HCT116 (cell line): ENCODE measurements around the gene MANSC1. TPM values are rescaled to one million over a fixed set of nuclear protein-coding genes. Genes with fewer than 3 reads are reported as not detected.
"Not testable (repeated sequence)": the region's sequence is repeated elsewhere in the genome, so short reads cannot be mapped to it uniquely, and the experiment has no call there.

ENCODE experiments used
- ATAC-seq: fragments of 200-7000 bp; cut with Tn5 transposase; 2 replicates; pipeline ENCODE4 v1.9.1; 2020; ENCODE audit warnings: mild to moderate bottlenecking, moderate library complexity
- BruUV-seq: library from RNA; stranded (reverse); fragments of 400-500 nt; replicated peaks from 2 replicates; lab custom pipeline; 2021; lab: Mats Ljungman, UMichigan
- CTCF ChIA-PET: fragments of 300-600 bp; sonication (Branson Sonifier 250); formaldehyde crosslinking; loops from one replicate; lab custom pipeline; 2021; ENCODE audit warnings: antibody characterized with exemption; lab: Charles Lee
- POLR2A ChIA-PET: fragments of 300-600, 350-600 bp; sonication (Branson Sonifier 250); formaldehyde crosslinking; loops from one replicate; lab custom pipeline; 2021; ENCODE audit warnings: antibody characterized with exemption; lab: Charles Lee
- RAD21 ChIA-PET, 2 experiments: fragments of 300-600 bp; sonication (Branson Sonifier 250); formaldehyde crosslinking; loops; one replicate each; lab custom pipeline; 2023; ENCODE audit warnings: low total read pairs in 2 of 2; ENCODE audit not compliant: uncharacterized antibody in 2 of 2, unreplicated experiment in 2 of 2, low non-redundant PET in 1 of 2; lab: Charles Lee
- DNase-seq: peaks from one replicate; pipeline ENCODE4 v3.0.0-alpha.2; 2010; ENCODE audit warnings: low read depth, low spot score
- H2AFZ ChIP-seq: fragments of 200-600 bp; shearing (Covaris generic), sonication (generic); 2 replicates; pipeline ENCODE4 v1.6.1; 2017; ENCODE audit warnings: low read depth, mixed run types, mixed read lengths, antibody characterized with exemption, low read length; ENCODE audit not compliant: poor library complexity, severe bottlenecking
- H3K27ac ChIP-seq: 2 replicates; pipeline ENCODE4 v1.5.1; 2012; ENCODE audit warnings: low read depth, low read length
- H3K27me3 ChIP-seq: fragments of 200-600 bp; sonication (generic); 2 replicates; pipeline ENCODE4 v1.6.1; 2016; ENCODE audit warnings: mixed run types, low read length, mixed read lengths; ENCODE audit not compliant: insufficient read depth
- H3K36me3 ChIP-seq, 2 experiments: fragments of 200-500 bp in 1 of 2; fragments of 200-600 bp in 1 of 2; sonication (Bioruptor generic) in 1 of 2; sonication (generic) in 1 of 2; 2 replicates each; pipeline versions ENCODE4 v1.5.1 to v1.6.1; 2014 to 2016; ENCODE audit warnings: low read length in 2 of 2, inconsistent platforms in 1 of 2, mixed read lengths in 1 of 2, mixed run types in 1 of 2; ENCODE audit not compliant: insufficient read depth in 2 of 2, control insufficient read depth in 1 of 2
- H3K4me1 ChIP-seq, 2 experiments: fragments of 200-600 bp in 1 of 2; sonication (generic) in 1 of 2; 2 replicates each; pipeline versions ENCODE4 v1.5.1 to v1.6.1; 2012 to 2017; ENCODE audit warnings: low read length in 2 of 2, inconsistent platforms in 1 of 2, mild to moderate bottlenecking in 1 of 2, mixed read lengths in 1 of 2, mixed run types in 1 of 2, moderate library complexity in 1 of 2; ENCODE audit not compliant: insufficient read depth in 2 of 2, control insufficient read depth in 1 of 2
- H3K4me2 ChIP-seq: fragments of 200-600 bp; sonication (generic); 2 replicates; pipeline ENCODE4 v1.6.1; 2017; ENCODE audit warnings: mixed run types, low read length, mixed read lengths
- H3K4me3 ChIP-seq, 2 experiments: fragments of 200-600 bp in 1 of 2; sonication (generic) in 1 of 2; replicated peaks in 1 of 2; 2 replicates each; pipeline ENCODE4 v1.5.1; 2011 to 2016; ENCODE audit warnings: low read length in 2 of 2, control low read depth in 1 of 2, low read depth in 1 of 2, mild to moderate bottlenecking in 1 of 2, mixed read lengths in 1 of 2, mixed run types in 1 of 2
- H3K79me2 ChIP-seq: fragments of 200-600 bp; sonication (generic); 2 replicates; pipeline ENCODE4 v1.6.1; 2017; ENCODE audit warnings: mild to moderate bottlenecking, mixed run types, low read length, moderate library complexity, mixed read lengths; ENCODE audit not compliant: insufficient read depth
- H3K9ac ChIP-seq: fragments of 200-600 bp; sonication (generic); 2 replicates; pipeline ENCODE4 v1.6.1; 2016; ENCODE audit warnings: low read length, mixed read lengths
- H3K9me2 ChIP-seq: fragments of 200-600 bp; sonication (generic), shearing (Covaris generic); 2 replicates; pipeline ENCODE4 v1.6.1; 2017; ENCODE audit warnings: mixed run types, mild to moderate bottlenecking, moderate library complexity; ENCODE audit not compliant: insufficient read depth
- H3K9me3 ChIP-seq, 2 experiments: fragments of 200-500 bp in 1 of 2; fragments of 200-600 bp in 1 of 2; sonication (Bioruptor generic) in 1 of 2; sonication (generic) in 1 of 2; 2 replicates each; pipeline ENCODE4 v1.6.1; 2014 to 2017; ENCODE audit warnings: low read length in 2 of 2, mixed read lengths in 2 of 2, inconsistent platforms in 1 of 2, low read depth in 1 of 2, mild to moderate bottlenecking in 1 of 2, mixed run types in 1 of 2, moderate library complexity in 1 of 2; ENCODE audit not compliant: control insufficient read depth in 1 of 2, insufficient read depth in 1 of 2
- H4K20me1 ChIP-seq: fragments of 200-600 bp; sonication (generic), shearing (Covaris generic); 2 replicates; pipeline ENCODE4 v1.6.1; 2017; ENCODE audit warnings: mixed run types, mild to moderate bottlenecking, moderate library complexity; ENCODE audit not compliant: insufficient read depth
- CBX3 ChIP-seq: IDR thresholded peaks from 2 replicates; pipeline ENCODE4 v1.6.1; 2012; ENCODE audit warnings: low read depth
- CEBPB ChIP-seq: IDR thresholded peaks from 2 replicates; pipeline ENCODE4 v1.6.1; 2012; ENCODE audit warnings: low read depth
- EGR1 ChIP-seq: IDR thresholded peaks from 2 replicates; pipeline ENCODE4 v1.6.1; 2012; ENCODE audit warnings: low read depth
- ELF1 ChIP-seq: IDR thresholded peaks from 2 replicates; pipeline ENCODE4 v1.6.1; 2012; ENCODE audit warnings: low read depth, borderline replicate concordance
- EZH2 ChIP-seq: fragments of 200-600 bp; sonication (generic); IDR thresholded peaks from 2 replicates; pipeline ENCODE4 v1.6.1; 2017; ENCODE audit warnings: antibody characterized with exemption, mixed run types
- EZH2phosphoT487 ChIP-seq: fragments of 200-600 bp; IDR thresholded peaks from 2 replicates; pipeline ENCODE4 v1.6.1; 2018; ENCODE audit warnings: antibody characterized with exemption, borderline replicate concordance
- JUND ChIP-seq: IDR thresholded peaks from 2 replicates; pipeline ENCODE4 v1.6.1; 2012
- SRF ChIP-seq: IDR thresholded peaks from 2 replicates; pipeline ENCODE4 v1.6.1; 2012; ENCODE audit warnings: low read depth
- YY1 ChIP-seq: IDR thresholded peaks from 2 replicates; pipeline ENCODE4 v1.6.1; 2011; ENCODE audit warnings: low read length, low read depth, moderate library complexity, mild to moderate bottlenecking; ENCODE audit not compliant: insufficient replicate concordance; ENCODE audit errors: extremely low read depth
- intact Hi-C: fragments of 100-400 bp; cut with micrococcal nuclease; formaldehyde crosslinking; loops from 2 replicates; pipeline ENCODE4 v1.10.0; 2022
- total RNA-seq: library from RNA; stranded (reverse); gene quantifications from one replicate; pipeline ENCODE4 v1.2.1, GENCODE V29; 2021; ENCODE audit not compliant: unreplicated experiment
- TF ChIP-seq, protein P1 (sequence below): IDR thresholded peaks from 2 replicates; pipeline ENCODE4 v1.6.1; 2012
- TF ChIP-seq, protein P2 (sequence below): IDR thresholded peaks from 2 replicates; pipeline ENCODE4 v1.6.1; 2012; ENCODE audit warnings: low read depth
- TF ChIP-seq, protein P3 (sequence below): IDR thresholded peaks from 2 replicates; pipeline ENCODE4 v1.6.1; 2011; ENCODE audit warnings: mild to moderate bottlenecking, low read length, moderate library complexity; ENCODE audit not compliant: insufficient replicate concordance; ENCODE audit errors: extremely low read depth

MANSC1 gene
- total RNA-seq, 1 experiment from 2014 or later: 0.20 TPM

DNA sequence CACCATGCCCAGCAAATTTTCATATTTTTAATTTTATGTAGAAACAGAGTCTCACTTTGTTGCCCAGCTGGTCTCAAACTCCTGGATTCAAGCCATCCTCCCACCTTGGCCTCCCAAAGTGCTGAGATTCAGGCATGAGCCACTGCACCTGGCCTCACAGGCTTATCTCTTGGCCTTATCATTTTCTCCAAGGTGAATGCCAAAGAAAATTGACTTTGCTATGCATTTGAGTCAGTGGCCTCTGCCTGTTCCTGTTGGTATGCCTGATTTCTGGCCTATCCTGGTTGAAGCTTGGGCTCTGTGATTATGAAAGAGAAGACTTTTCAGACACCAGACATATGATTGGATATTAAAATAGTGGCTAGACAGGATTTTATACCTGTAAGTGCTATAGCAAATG is 34.2 kb downstream of the MANSC1 start (continued):
- TF ChIP-seq, protein P1, sequence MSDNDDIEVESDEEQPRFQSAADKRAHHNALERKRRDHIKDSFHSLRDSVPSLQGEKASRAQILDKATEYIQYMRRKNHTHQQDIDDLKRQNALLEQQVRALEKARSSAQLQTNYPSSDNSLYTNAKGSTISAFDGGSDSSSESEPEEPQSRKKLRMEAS: no peak
- TF ChIP-seq SRF: no peak
- TF ChIP-seq CBX3: no peak
- no peak for TF ChIP-seq EZH2
- TF ChIP-seq ELF1: no peak

DNA sequence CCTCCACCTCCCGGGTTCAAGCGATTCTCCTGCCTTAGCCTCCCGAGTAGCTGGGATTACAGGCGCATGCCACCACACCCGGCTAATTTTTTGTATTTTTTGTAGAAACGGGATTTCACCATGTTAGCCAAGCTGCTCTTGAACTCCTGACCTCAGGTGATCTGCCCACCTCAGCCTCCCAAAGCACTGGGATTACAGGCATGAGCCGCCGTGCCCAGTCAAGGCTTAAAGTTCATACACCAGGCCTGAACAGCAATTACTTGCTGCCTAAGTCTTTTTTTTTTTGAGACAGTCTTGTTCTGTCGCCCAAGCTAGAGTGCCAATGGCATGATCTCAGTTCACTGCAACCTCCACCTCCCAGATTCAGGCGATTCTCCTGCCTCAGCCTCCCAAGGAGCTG is 39.3 kb downstream of the MANSC1 start:
- H3K9me3 ChIP-seq, BruUV-seq, H3K4me3 ChIP-seq, H3K9ac ChIP-seq, RAD21 ChIA-PET, intact Hi-C loops, H3K27ac ChIP-seq, H4K20me1 ChIP-seq, ATAC-seq, H3K4me2 ChIP-seq, H3K27me3 ChIP-seq, H2AFZ ChIP-seq, H3K4me1 ChIP-seq, H3K9me2 ChIP-seq, H3K36me3 ChIP-seq, DNase-seq, H3K79me2 ChIP-seq: not testable (repeated sequence)
- ChIA-PET POLR2A (interaction anchor here (0.7 kb wide), 1 partner anchor 335 kb away, joined by 3 read pairs; no protein-coding TSS in a partner anchor), CTCF (interaction anchor here (1.0 kb wide), 1 partner anchor 17 kb away, joined by 3 read pairs; no protein-coding TSS in a partner anchor)

DNA sequence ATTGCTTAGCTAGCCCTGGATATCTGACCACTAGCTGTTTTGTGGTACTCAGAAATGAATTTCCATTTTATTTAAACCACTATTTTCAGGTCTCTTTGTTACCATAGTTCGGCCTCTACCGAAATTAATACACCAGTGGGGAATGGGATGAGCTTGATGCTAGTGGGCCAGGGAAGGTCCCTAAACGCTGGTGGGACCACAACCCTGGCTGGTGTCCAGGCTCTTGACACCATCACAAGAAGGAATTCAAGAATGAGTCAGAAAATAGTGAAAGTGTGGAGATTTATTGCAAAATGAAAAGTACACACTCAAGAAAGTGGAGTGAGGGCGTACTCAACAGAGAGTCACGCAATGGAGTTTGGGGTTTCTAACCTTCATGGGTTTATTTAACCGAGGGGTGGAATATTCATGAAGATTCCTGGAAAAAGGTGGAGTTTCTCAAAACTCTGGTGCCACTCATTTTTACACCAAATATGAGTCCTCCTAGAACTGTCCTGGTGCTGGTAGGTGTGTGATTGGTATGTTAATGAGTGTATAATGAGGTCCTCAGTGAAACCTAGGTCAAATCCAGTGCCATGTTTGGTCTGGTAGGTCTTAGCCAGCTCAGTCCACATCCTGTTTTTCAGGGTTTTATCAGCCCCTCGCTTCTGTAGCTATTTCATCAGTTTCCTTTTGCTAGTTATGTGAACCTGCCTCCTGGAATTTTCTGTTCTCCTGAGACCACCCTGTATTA is 44.3 kb downstream of the MANSC1 start:
- Histone ChIP-seq H3K4me3 (no peak overlapping the region), H3K9me2 (no peaks in the 10 kb centered on the region), H3K79me2 (no peaks in the 10 kb centered on the region), H3K27ac (no peak overlapping the region), H2AFZ (no peak overlapping the region), H3K4me1 (no peaks in the 10 kb centered on the region), H3K9ac (no peak overlapping the region), H4K20me1 (no peaks in the 10 kb centered on the region), H3K27me3 (no peaks in the 10 kb centered on the region), H3K9me3 (no peaks in the 10 kb centered on the region), H3K4me2 (no peak overlapping the region), H3K36me3 (no peaks in the 10 kb centered on the region)
- no peak for ATAC-seq
- DNase-seq: no peak
- POLR2A ChIA-PET: no interaction called here
- intact Hi-C loops: no loop called here
- no TSS peak for BruUV-seq
- RAD21 ChIA-PET: no interaction called here
- CTCF ChIA-PET: no interaction called here
- TF ChIP-seq, protein P2, sequence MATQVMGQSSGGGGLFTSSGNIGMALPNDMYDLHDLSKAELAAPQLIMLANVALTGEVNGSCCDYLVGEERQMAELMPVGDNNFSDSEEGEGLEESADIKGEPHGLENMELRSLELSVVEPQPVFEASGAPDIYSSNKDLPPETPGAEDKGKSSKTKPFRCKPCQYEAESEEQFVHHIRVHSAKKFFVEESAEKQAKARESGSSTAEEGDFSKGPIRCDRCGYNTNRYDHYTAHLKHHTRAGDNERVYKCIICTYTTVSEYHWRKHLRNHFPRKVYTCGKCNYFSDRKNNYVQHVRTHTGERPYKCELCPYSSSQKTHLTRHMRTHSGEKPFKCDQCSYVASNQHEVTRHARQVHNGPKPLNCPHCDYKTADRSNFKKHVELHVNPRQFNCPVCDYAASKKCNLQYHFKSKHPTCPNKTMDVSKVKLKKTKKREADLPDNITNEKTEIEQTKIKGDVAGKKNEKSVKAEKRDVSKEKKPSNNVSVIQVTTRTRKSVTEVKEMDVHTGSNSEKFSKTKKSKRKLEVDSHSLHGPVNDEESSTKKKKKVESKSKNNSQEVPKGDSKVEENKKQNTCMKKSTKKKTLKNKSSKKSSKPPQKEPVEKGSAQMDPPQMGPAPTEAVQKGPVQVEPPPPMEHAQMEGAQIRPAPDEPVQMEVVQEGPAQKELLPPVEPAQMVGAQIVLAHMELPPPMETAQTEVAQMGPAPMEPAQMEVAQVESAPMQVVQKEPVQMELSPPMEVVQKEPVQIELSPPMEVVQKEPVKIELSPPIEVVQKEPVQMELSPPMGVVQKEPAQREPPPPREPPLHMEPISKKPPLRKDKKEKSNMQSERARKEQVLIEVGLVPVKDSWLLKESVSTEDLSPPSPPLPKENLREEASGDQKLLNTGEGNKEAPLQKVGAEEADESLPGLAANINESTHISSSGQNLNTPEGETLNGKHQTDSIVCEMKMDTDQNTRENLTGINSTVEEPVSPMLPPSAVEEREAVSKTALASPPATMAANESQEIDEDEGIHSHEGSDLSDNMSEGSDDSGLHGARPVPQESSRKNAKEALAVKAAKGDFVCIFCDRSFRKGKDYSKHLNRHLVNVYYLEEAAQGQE: no peak
- TF ChIP-seq YY1: no peak
- no peak for TF ChIP-seq JUND
- TF ChIP-seq EZH2phosphoT487: no peak
- no peak for TF ChIP-seq CEBPB
- no peak for TF ChIP-seq EGR1
- TF ChIP-seq CBX3: no peak
- no peak for TF ChIP-seq SRF
- TF ChIP-seq, protein P3, sequence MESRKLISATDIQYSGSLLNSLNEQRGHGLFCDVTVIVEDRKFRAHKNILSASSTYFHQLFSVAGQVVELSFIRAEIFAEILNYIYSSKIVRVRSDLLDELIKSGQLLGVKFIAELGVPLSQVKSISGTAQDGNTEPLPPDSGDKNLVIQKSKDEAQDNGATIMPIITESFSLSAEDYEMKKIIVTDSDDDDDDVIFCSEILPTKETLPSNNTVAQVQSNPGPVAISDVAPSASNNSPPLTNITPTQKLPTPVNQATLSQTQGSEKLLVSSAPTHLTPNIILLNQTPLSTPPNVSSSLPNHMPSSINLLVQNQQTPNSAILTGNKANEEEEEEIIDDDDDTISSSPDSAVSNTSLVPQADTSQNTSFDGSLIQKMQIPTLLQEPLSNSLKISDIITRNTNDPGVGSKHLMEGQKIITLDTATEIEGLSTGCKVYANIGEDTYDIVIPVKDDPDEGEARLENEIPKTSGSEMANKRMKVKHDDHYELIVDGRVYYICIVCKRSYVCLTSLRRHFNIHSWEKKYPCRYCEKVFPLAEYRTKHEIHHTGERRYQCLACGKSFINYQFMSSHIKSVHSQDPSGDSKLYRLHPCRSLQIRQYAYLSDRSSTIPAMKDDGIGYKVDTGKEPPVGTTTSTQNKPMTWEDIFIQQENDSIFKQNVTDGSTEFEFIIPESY: no peak
